HG03045 (cell line): ENCODE measurements around the gene SDHA.
"Not testable (repeated sequence)": the region's sequence is repeated elsewhere in the genome, so short reads cannot be mapped to it uniquely, and the experiment has no call there.

Experiments used
- ATAC-seq: cut with Tn5 transposase; IDR thresholded peaks from one replicate; pipeline ENCODE4 v1.9.1; 2021; ENCODE audit warnings: mild to moderate bottlenecking, moderate library complexity; ENCODE audit not compliant: unreplicated experiment

Gene SDHA

GRCh38 chr5:296954-297353 is 78.8 kb downstream of the SDHA start:
- ATAC-seq: not testable (repeated sequence)

- ATAC-seq: not testable (repeated sequence)
Observed at GRCh38 chr5:297448-297847, 79.3 kb downstream of the SDHA start.

GRCh38 chr5:297991-298736 is 80.0 kb downstream of the SDHA start:
- not testable (repeated sequence) for ATAC-seq

- no peak for ATAC-seq
Observed at GRCh38 chr5:298737-299125, 80.6 kb downstream of the SDHA start.

GRCh38 chr5:299921-300320 is 81.8 kb downstream of the SDHA start:
- ATAC-seq: not testable (repeated sequence)

GRCh38 chr5:300691-301435 is 82.7 kb downstream of the SDHA start:
- ATAC-seq: not testable (repeated sequence)

- not testable (repeated sequence) for ATAC-seq
Observed at GRCh38 chr5:302416-302815, 84.3 kb downstream of the SDHA start.

- no peak for ATAC-seq
Observed at GRCh38 chr5:302966-303365, 84.8 kb downstream of the SDHA start.

- ATAC-seq: not testable (repeated sequence)
Observed at GRCh38 chr5:303741-304140, 85.6 kb downstream of the SDHA start.

- ATAC-seq: no peak
Observed at GRCh38 chr5:305050-305449, 86.9 kb downstream of the SDHA start.

GRCh38 chr5:305459-305858 is 87.3 kb downstream of the SDHA start:
- ATAC-seq: no peak

GRCh38 chr5:306011-306805 is 88.1 kb downstream of the SDHA start:
- ATAC-seq: no peak
